Panc1 (cell line): Measurements from ENCODE around the gene CES3. TPM values are rescaled to one million over a fixed set of nuclear protein-coding genes. Genes with fewer than 3 reads are reported as not detected.
"Not testable (repeated sequence)": the region's sequence is repeated elsewhere in the genome, so short reads cannot be mapped to it uniquely, and the experiment has no call there.

Source experiments
- ATAC-seq: fragments of 200-7000 bp; cut with Tn5 transposase; 2 replicates; pipeline ENCODE4 v1.9.1; 2020; ENCODE audit warnings: mild to moderate bottlenecking, moderate library complexity
- BruUV-seq: library from RNA; stranded (reverse); fragments of 400-500 nt; replicated peaks from 2 replicates; lab custom pipeline; 2021; lab: Mats Ljungman, UMichigan
- CTCF ChIA-PET: fragments of 300-600 bp; sonication (Branson Sonifier 250); formaldehyde crosslinking; loops from one replicate; lab custom pipeline; 2022; ENCODE audit warnings: antibody characterized with exemption; lab: Charles Lee
- POLR2A ChIA-PET: fragments of 300-600 bp; sonication (Branson Sonifier 250); formaldehyde crosslinking; loops from one replicate; lab custom pipeline; 2022; ENCODE audit warnings: antibody characterized with exemption; lab: Charles Lee
- DNase-seq: peaks from one replicate; pipeline ENCODE4 v3.0.0-alpha.2; 2010; ENCODE audit warnings: low read depth, low spot score
- H3K27ac ChIP-seq: 2 replicates; pipeline ENCODE4 v1.5.1; 2011; ENCODE audit warnings: mild to moderate bottlenecking, low read length, inconsistent platforms
- H3K27me3 ChIP-seq: fragments of 200-500 bp; sonication (Bioruptor generic); 2 replicates; pipeline ENCODE4 v1.6.0; 2014; ENCODE audit warnings: low read length, inconsistent platforms; ENCODE audit not compliant: control insufficient read depth, insufficient read depth
- H3K36me3 ChIP-seq: fragments of 200-500 bp; sonication (Bioruptor generic); 2 replicates; pipeline ENCODE4 v1.5.1; 2014; ENCODE audit warnings: inconsistent platforms, mild to moderate bottlenecking, low read length, moderate library complexity; ENCODE audit not compliant: control insufficient read depth, insufficient read depth
- H3K4me1 ChIP-seq: 2 replicates; pipeline ENCODE4 v1.5.1; 2011; ENCODE audit warnings: inconsistent platforms, mild to moderate bottlenecking, low read length, moderate library complexity; ENCODE audit not compliant: control insufficient read depth, insufficient read depth
- H3K4me3 ChIP-seq, 2 experiments: 2 replicates each; pipeline ENCODE4 v1.5.1; 2011 to 2012; ENCODE audit warnings: low read depth in 2 of 2, low read length in 2 of 2, mild to moderate bottlenecking in 2 of 2, inconsistent platforms in 1 of 2, moderate library complexity in 1 of 2
- H3K9me3 ChIP-seq: fragments of 200-500 bp; sonication (Bioruptor generic); 2 replicates; pipeline ENCODE4 v1.5.1; 2014; ENCODE audit warnings: low read depth, mild to moderate bottlenecking, inconsistent platforms, low read length, moderate library complexity; ENCODE audit not compliant: control insufficient read depth, insufficient read depth
- POLR2AphosphoS5 ChIP-seq: IDR thresholded peaks from 2 replicates; pipeline ENCODE4 v1.6.1; 2012; ENCODE audit warnings: mild to moderate bottlenecking, low read depth, low read length, moderate library complexity
- SIN3A ChIP-seq: IDR thresholded peaks from 2 replicates; pipeline ENCODE4 v1.6.1; 2012; ENCODE audit warnings: low read depth, mild to moderate bottlenecking, low read length, moderate library complexity, borderline replicate concordance; ENCODE audit not compliant: insufficient read depth
- TCF7L2 ChIP-seq: IDR thresholded peaks from 2 replicates; pipeline ENCODE4 v1.6.1; 2011; ENCODE audit warnings: mild to moderate bottlenecking, low read depth, low read length, inconsistent platforms
- in situ Hi-C: cut with HindIII; loops from 2 replicates; pipeline ENCODE4 v1.10.0; 2016; ENCODE audit warnings: low sequenced_read_pairs, low pct_unique_long_range_greater_than_20kb
- intact Hi-C: fragments of 100-400 bp; cut with micrococcal nuclease; formaldehyde crosslinking; loops from one replicate; pipeline ENCODE4 v1.10.0; 2022; ENCODE audit not compliant: unreplicated experiment
- total RNA-seq: library from RNA; stranded (reverse); gene quantifications from one replicate; pipeline ENCODE4 v1.2.1, GENCODE V29; 2021; ENCODE audit not compliant: unreplicated experiment
- TF ChIP-seq, protein P1 (sequence below), 2 experiments: IDR thresholded peaks; 2 replicates each; pipeline ENCODE4 v1.6.1; 2011 to 2012; ENCODE audit warnings: low read depth in 2 of 2, control low read depth in 1 of 2, low read length in 1 of 2, mild to moderate bottlenecking in 1 of 2, moderate library complexity in 1 of 2; ENCODE audit not compliant: insufficient read depth in 1 of 2
- TF ChIP-seq, protein P2 (sequence below): fragments of 450-650 bp; IDR thresholded peaks from 2 replicates; pipeline ENCODE4 v1.5.1; 2017; ENCODE audit warnings: mild to moderate bottlenecking

Gene CES3
- total RNA-seq, 1 experiment from 2014 or later, result not detected

DNA sequence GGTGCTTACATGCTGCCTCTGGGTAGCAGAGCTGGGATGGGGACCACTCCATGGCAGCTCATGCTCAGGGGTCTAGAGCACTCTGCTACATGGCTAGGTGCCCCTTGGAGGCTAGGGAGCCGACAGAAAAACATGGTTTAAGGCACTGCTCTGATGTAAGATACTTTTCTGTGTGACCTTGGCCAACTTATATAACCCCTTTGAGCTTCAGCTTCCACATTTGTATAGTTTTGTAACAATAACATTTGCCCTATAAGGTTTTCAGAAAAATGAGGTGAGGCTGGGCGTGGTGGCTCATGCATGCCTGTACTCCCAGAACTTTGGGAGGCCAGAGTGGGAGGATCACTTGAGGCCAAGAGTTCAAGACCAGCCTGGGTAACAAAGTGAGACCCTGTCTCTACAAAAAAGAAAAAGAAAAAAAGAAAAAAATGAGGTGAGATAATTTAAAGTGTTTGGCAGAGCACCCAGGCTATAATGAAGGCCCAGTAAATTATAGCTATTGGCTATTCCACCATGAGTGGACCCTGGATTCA is 30.5 kb downstream of the CES3 start:
- ChIA-PET POLR2A (no interaction called here), CTCF (interaction anchor here (0.6 to 0.8 kb wide), 2 partner anchors 14 to 24 kb away, joined by 3 to 4 read pairs; no protein-coding TSS in a partner anchor)
- in situ Hi-C loops, result no loop called here
- H3K27me3 ChIP-seq, result no peaks in the 10 kb centered on the region
- intact Hi-C loops, result no loop called here
- BruUV-seq, result no TSS peak
- no peak overlapping the region for H3K27ac ChIP-seq
- no peak overlapping the region for H3K4me3 ChIP-seq
- H3K9me3 ChIP-seq, result no peaks in the 10 kb centered on the region
- H3K36me3 ChIP-seq, result no peaks in the 10 kb centered on the region
- no peak for ATAC-seq
- no peak for DNase-seq
- H3K4me1 ChIP-seq, result no peaks in the 10 kb centered on the region
- TF ChIP-seq SIN3A (no peak), TCF7L2 (no peak), POLR2AphosphoS5 (no peak)
- TF ChIP-seq, protein P1, sequence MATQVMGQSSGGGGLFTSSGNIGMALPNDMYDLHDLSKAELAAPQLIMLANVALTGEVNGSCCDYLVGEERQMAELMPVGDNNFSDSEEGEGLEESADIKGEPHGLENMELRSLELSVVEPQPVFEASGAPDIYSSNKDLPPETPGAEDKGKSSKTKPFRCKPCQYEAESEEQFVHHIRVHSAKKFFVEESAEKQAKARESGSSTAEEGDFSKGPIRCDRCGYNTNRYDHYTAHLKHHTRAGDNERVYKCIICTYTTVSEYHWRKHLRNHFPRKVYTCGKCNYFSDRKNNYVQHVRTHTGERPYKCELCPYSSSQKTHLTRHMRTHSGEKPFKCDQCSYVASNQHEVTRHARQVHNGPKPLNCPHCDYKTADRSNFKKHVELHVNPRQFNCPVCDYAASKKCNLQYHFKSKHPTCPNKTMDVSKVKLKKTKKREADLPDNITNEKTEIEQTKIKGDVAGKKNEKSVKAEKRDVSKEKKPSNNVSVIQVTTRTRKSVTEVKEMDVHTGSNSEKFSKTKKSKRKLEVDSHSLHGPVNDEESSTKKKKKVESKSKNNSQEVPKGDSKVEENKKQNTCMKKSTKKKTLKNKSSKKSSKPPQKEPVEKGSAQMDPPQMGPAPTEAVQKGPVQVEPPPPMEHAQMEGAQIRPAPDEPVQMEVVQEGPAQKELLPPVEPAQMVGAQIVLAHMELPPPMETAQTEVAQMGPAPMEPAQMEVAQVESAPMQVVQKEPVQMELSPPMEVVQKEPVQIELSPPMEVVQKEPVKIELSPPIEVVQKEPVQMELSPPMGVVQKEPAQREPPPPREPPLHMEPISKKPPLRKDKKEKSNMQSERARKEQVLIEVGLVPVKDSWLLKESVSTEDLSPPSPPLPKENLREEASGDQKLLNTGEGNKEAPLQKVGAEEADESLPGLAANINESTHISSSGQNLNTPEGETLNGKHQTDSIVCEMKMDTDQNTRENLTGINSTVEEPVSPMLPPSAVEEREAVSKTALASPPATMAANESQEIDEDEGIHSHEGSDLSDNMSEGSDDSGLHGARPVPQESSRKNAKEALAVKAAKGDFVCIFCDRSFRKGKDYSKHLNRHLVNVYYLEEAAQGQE (IDR thresholded peaks at IDR 0.05; ENCODE audit: insufficient read depth in 1 of 2, low read depth in 2 of 2, low read length in 1 of 2), result no peak
- TF ChIP-seq, protein P2, sequence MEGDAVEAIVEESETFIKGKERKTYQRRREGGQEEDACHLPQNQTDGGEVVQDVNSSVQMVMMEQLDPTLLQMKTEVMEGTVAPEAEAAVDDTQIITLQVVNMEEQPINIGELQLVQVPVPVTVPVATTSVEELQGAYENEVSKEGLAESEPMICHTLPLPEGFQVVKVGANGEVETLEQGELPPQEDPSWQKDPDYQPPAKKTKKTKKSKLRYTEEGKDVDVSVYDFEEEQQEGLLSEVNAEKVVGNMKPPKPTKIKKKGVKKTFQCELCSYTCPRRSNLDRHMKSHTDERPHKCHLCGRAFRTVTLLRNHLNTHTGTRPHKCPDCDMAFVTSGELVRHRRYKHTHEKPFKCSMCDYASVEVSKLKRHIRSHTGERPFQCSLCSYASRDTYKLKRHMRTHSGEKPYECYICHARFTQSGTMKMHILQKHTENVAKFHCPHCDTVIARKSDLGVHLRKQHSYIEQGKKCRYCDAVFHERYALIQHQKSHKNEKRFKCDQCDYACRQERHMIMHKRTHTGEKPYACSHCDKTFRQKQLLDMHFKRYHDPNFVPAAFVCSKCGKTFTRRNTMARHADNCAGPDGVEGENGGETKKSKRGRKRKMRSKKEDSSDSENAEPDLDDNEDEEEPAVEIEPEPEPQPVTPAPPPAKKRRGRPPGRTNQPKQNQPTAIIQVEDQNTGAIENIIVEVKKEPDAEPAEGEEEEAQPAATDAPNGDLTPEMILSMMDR, result no peak

DNA sequence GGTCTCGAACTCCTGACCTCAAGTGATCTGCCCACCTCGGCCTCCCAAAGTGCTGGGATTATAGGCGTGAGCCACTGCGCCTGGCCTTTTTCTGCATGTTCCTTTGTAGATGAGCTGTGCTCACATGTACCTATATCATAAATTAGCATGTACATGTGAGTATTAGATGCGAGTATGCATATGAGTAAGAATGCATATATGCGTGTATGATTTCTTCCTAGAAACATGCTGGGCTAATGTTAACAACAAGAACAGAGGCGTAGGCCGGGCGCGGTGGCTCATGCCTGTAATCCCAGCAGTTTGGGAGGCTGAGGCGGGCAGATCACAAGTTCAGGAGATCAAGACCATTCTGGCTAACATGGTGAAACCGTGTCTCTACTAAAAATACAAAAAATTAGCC is 32.5 kb downstream of the CES3 start:
- intact Hi-C loops, BruUV-seq, CTCF ChIA-PET, DNase-seq, H3K9me3 ChIP-seq, POLR2A ChIA-PET, in situ Hi-C loops, H3K27ac ChIP-seq, ATAC-seq, H3K4me3 ChIP-seq, H3K4me1 ChIP-seq, H3K27me3 ChIP-seq, H3K36me3 ChIP-seq: not testable (repeated sequence)

DNA sequence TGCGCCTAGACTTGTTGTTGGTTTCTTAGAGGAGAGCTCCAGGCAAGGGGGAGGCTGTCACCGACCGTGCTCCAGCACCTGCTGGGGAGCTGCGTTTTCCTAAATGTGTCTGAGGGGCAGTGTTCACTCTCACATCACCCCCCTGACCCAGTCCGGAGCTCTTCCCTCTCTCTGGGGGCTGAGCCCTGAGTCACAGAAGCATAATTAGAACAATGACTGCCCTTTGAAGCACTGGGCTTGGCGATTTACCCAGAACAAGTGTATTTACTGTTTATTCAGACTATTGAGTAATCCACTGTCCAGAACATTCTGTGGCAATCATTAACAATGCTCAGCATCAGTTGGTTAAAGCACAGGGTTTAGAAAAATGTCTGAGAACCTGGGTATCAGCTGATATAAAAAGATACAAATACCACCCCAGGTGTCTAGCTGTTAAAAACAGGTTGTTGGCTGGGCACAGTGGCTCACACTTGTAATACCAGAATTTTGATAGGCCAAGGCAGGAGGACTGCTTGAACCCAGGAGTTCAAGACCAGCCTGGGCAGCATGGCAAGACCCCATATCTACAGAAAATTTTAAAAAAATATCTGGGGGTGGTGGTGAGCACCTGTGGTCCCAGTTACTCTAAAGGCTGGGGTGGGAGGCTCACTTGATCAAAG is 35.4 kb downstream of the CES3 start:
- Histone ChIP-seq H3K27me3 (no peaks in the 10 kb centered on the region), H3K4me1 (no peaks in the 10 kb centered on the region), H3K36me3 (no peaks in the 10 kb centered on the region), H3K9me3 (no peaks in the 10 kb centered on the region), H3K27ac (no peak overlapping the region), H3K4me3 (no peak overlapping the region)
- ChIA-PET POLR2A (interaction anchor here (0.7 kb wide), 1 partner anchor 230 kb away, joined by 3 read pairs; no protein-coding TSS in a partner anchor), CTCF (no interaction called here)
- ATAC-seq (no peak), DNase-seq (no peak)
- intact Hi-C loops (no loop called here), in situ Hi-C loops (no loop called here)
- no peak for TF ChIP-seq SIN3A
- no peak for TF ChIP-seq POLR2AphosphoS5
- TF ChIP-seq, protein P2, result no peak
- TF ChIP-seq, protein P1 (IDR thresholded peaks at IDR 0.05; ENCODE audit: insufficient read depth in 1 of 2, low read depth in 2 of 2, low read length in 1 of 2), result no peak
- TF ChIP-seq TCF7L2, result no peak
- BruUV-seq, result no TSS peak
